ENCODE measurements around the gene WDFY1.

DNA sequence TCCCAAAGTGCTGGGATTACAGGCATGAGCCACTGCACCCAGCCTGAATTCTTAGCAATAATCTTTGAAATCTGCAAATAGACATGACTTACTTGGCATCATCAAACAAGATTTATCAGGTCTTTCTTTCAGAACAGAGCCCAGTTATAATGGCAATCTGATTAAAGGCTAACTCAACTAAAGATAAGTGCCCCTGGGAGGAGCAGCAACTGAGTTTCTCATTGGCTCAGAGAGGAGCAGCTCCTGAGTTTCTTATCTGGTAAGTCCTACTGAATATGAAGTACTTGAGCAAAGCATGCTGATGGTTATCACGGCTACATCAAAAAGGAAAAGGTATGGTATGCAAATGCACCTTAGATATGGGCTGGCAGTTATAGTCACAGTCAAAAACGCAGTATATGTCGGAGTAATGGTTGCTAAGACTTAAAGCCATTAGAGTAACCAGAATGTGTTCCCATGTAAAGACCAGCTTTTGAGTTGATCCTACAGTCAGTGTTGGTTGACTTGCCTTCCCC is 92.8 kb downstream of the WDFY1 start:
- TF ChIP-seq CTCF (conservative IDR thresholded peaks at IDR 0.05; ENCODE audit: low read depth, low read length) (no peak), EZH2 (IDR thresholded peaks at IDR 0.05; ENCODE audit: borderline replicate concordance, low read depth, low read length, poor library complexity, severe bottlenecking) (no peak)

All from A673 (cell line).